IPS-20b (cell line): ENCODE measurements around the gene FYN.

Experiments
- H3K27ac ChIP-seq: one replicate; pipeline ENCODE4 v1.5.1; 2013; ENCODE audit warnings: low read length
- H3K27me3 ChIP-seq: 2 replicates; pipeline ENCODE4 v1.6.1; 2013; ENCODE audit warnings: mild to moderate bottlenecking, low read length, inconsistent platforms; ENCODE audit not compliant: insufficient read depth
- H3K36me3 ChIP-seq: 2 replicates; pipeline ENCODE4 v1.6.1; 2013; ENCODE audit warnings: low read depth, mild to moderate bottlenecking, inconsistent platforms, low read length, moderate library complexity; ENCODE audit not compliant: insufficient read depth
- H3K4me1 ChIP-seq: 2 replicates; pipeline ENCODE4 v1.6.1; 2013; ENCODE audit warnings: mild to moderate bottlenecking, control low read depth, inconsistent platforms, low read length, moderate library complexity; ENCODE audit not compliant: insufficient read depth
- H3K4me3 ChIP-seq: 2 replicates; pipeline ENCODE4 v1.5.1; 2013; ENCODE audit warnings: mild to moderate bottlenecking, low read length, inconsistent platforms
- H3K9ac ChIP-seq: 2 replicates; pipeline ENCODE4 v1.6.1; 2013; ENCODE audit warnings: low read depth, mild to moderate bottlenecking, inconsistent platforms, low read length, moderate library complexity
- H3K9me3 ChIP-seq: 2 replicates; pipeline ENCODE4 v1.6.1; 2013; ENCODE audit warnings: mild to moderate bottlenecking, low read depth, low read length, inconsistent platforms; ENCODE audit not compliant: insufficient read depth

The FYN gene

GRCh38 chr6:111736005-111736608 lies 137.1 kb downstream of the FYN start:
- Histone ChIP-seq H3K27ac (no peak overlapping the region), H3K9me3 (peaks cover 11% of the 10 kb centered on the region), H3K4me3 (no peak overlapping the region), H3K27me3 (no peaks in the 10 kb centered on the region), H3K36me3 (peaks cover 14% of the 10 kb centered on the region), H3K4me1 (peaks cover 11% of the 10 kb centered on the region), H3K9ac (no peak overlapping the region)

GRCh38 chr6:111734068-111735061 lies 138.9 kb downstream of the FYN start:
- Histone ChIP-seq H3K27ac (no peak overlapping the region), H3K36me3 (peaks cover 14% of the 10 kb centered on the region), H3K27me3 (no peaks in the 10 kb centered on the region), H3K4me3 (no peak overlapping the region), H3K4me1 (peaks cover 14% of the 10 kb centered on the region), H3K9ac (no peak overlapping the region), H3K9me3 (peaks cover 11% of the 10 kb centered on the region)

- Histone ChIP-seq H3K27me3 (no peaks in the 10 kb centered on the region), H3K4me3 (no peak overlapping the region), H3K9ac (no peak overlapping the region), H3K4me1 (peaks cover 14% of the 10 kb centered on the region), H3K36me3 (peaks cover 14% of the 10 kb centered on the region), H3K27ac (no peak overlapping the region), H3K9me3 (peaks cover 11% of the 10 kb centered on the region)
Measured at GRCh38 chr6:111732390-111732789, 140.9 kb downstream of the FYN start.

- Histone ChIP-seq H3K27me3 (no peaks in the 10 kb centered on the region), H3K36me3 (peaks cover 14% of the 10 kb centered on the region), H3K4me3 (peak overlapping the region; percentile 19; the same call in 1 of the 2 replicates), H3K27ac (peak overlapping the region; percentile 18), H3K9me3 (peaks cover 11% of the 10 kb centered on the region), H3K9ac (peak overlapping the region; percentile 25; the same call in 1 of the 2 replicates), H3K4me1 (peaks cover 14% of the 10 kb centered on the region)
Measured at GRCh38 chr6:111731456-111732195, 141.6 kb downstream of the FYN start.

- no peaks in the 10 kb centered on the region for H3K27me3 ChIP-seq
- H3K4me1 ChIP-seq = peaks cover 14% of the 10 kb centered on the region
- peaks cover 14% of the 10 kb centered on the region for H3K36me3 ChIP-seq
- no peak overlapping the region for H3K27ac ChIP-seq
- H3K9me3 ChIP-seq = peaks cover 11% of the 10 kb centered on the region
- H3K9ac ChIP-seq = no peak overlapping the region
- H3K4me3 ChIP-seq = no peak overlapping the region
Measured at GRCh38 chr6:111730864-111731263, 142.4 kb downstream of the FYN start.

GRCh38 chr6:111727802-111728201 lies 145.4 kb downstream of the FYN start:
- Histone ChIP-seq H3K36me3 (peaks cover 5% of the 10 kb centered on the region; the same call in 1 of the 2 replicates), H3K9ac (no peak overlapping the region), H3K27me3 (no peaks in the 10 kb centered on the region), H3K4me3 (no peak overlapping the region), H3K27ac (no peak overlapping the region), H3K4me1 (peaks cover 14% of the 10 kb centered on the region), H3K9me3 (peaks cover 6% of the 10 kb centered on the region)

- no peak overlapping the region for H3K27ac ChIP-seq
- H3K4me3 ChIP-seq = no peak overlapping the region
- no peak overlapping the region for H3K9ac ChIP-seq
- peaks cover 12% of the 10 kb centered on the region for H3K4me1 ChIP-seq
- H3K9me3 ChIP-seq = no peaks in the 10 kb centered on the region
- H3K36me3 ChIP-seq = no peaks in the 10 kb centered on the region
- H3K27me3 ChIP-seq = no peaks in the 10 kb centered on the region
Measured at GRCh38 chr6:111727041-111727440, 146.2 kb downstream of the FYN start.

- H3K4me1 ChIP-seq = no peaks in the 10 kb centered on the region; the same call in 1 of the 2 replicates
- no peak overlapping the region for H3K9ac ChIP-seq
- H3K9me3 ChIP-seq = no peaks in the 10 kb centered on the region
- H3K27me3 ChIP-seq = no peaks in the 10 kb centered on the region
- H3K27ac ChIP-seq = no peak overlapping the region
- H3K36me3 ChIP-seq = no peaks in the 10 kb centered on the region
- no peak overlapping the region for H3K4me3 ChIP-seq
Measured at GRCh38 chr6:111725446-111726112, 147.7 kb downstream of the FYN start.

GRCh38 chr6:111724505-111724904 lies 148.7 kb downstream of the FYN start:
- Histone ChIP-seq H3K9ac (no peak overlapping the region), H3K27ac (no peak overlapping the region), H3K4me3 (no peak overlapping the region), H3K4me1 (no peaks in the 10 kb centered on the region), H3K27me3 (no peaks in the 10 kb centered on the region), H3K9me3 (no peaks in the 10 kb centered on the region), H3K36me3 (peaks cover 4% of the 10 kb centered on the region; the same call in 1 of the 2 replicates)

GRCh38 chr6:111724039-111724438 lies 149.2 kb downstream of the FYN start:
- Histone ChIP-seq H3K9ac (no peak overlapping the region), H3K27me3 (no peaks in the 10 kb centered on the region), H3K27ac (no peak overlapping the region), H3K4me1 (no peaks in the 10 kb centered on the region), H3K9me3 (no peaks in the 10 kb centered on the region), H3K36me3 (peaks cover 9% of the 10 kb centered on the region; the same call in 1 of the 2 replicates), H3K4me3 (no peak overlapping the region)

- no peak overlapping the region for H3K27ac ChIP-seq
- H3K27me3 ChIP-seq = no peaks in the 10 kb centered on the region
- H3K4me3 ChIP-seq = no peak overlapping the region
- peaks cover 13% of the 10 kb centered on the region; the same call in 1 of the 2 replicates for H3K36me3 ChIP-seq
- no peaks in the 10 kb centered on the region for H3K4me1 ChIP-seq
- no peaks in the 10 kb centered on the region for H3K9me3 ChIP-seq
- H3K9ac ChIP-seq = no peak overlapping the region
Measured at GRCh38 chr6:111723412-111723970, 149.8 kb downstream of the FYN start.
